ENCODE measurements around the gene FGD2. TPM values are rescaled to one million over a fixed set of nuclear protein-coding genes. Genes with fewer than 3 reads are reported as not detected.

The FGD2 gene
- total and polyA plus RNA-seq, 11 donors: 1.4 to 45.8 (median 4.9) TPM

DNA sequence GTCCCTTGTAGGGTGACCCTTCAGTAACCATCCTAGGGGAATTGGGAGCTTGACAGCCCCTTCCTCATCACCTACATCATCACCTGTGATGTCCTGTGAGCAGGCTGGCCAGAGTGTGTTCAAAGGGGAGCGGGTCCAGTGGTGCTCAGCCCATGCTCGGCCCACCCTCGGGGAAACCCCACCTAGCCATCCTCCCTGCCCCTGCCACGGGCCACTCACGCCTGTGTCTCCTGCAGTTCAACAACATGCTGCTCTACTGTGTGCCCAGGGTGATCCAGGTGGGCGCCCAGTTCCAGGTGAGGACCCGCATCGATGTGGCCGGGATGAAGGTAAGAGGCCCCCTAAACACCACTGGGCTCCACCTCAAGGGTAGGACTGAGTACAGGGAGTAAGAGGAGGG, 10.1 kb downstream of the FGD2 start:
- H3K27ac ChIP-seq: no peak overlapping the region
- no peak for DNase-seq
- TF ChIP-seq, protein P1, sequence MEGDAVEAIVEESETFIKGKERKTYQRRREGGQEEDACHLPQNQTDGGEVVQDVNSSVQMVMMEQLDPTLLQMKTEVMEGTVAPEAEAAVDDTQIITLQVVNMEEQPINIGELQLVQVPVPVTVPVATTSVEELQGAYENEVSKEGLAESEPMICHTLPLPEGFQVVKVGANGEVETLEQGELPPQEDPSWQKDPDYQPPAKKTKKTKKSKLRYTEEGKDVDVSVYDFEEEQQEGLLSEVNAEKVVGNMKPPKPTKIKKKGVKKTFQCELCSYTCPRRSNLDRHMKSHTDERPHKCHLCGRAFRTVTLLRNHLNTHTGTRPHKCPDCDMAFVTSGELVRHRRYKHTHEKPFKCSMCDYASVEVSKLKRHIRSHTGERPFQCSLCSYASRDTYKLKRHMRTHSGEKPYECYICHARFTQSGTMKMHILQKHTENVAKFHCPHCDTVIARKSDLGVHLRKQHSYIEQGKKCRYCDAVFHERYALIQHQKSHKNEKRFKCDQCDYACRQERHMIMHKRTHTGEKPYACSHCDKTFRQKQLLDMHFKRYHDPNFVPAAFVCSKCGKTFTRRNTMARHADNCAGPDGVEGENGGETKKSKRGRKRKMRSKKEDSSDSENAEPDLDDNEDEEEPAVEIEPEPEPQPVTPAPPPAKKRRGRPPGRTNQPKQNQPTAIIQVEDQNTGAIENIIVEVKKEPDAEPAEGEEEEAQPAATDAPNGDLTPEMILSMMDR (IDR thresholded peaks at IDR 0.05): no peak
- TF ChIP-seq POLR2A (IDR thresholded peaks at IDR 0.05): no peak
- peaks cover 0 to 60% (median 0%) of the 10 kb centered on the region in 9 donors for H3K36me3 ChIP-seq
- 89 to 100% (median 94%) methylated on average over 2 to 9 of the region's 9 CpGs for WGBS, 4 donors
- H3K27me3 ChIP-seq: no peaks in the 10 kb centered on the region
- H3K4me1 ChIP-seq: peaks cover 0 to 19% (median 14%) of the 10 kb centered on the region in 12 donors
- no peak for ATAC-seq
- no peaks in the 10 kb centered on the region for H3K9me3 ChIP-seq
- intact Hi-C loops (cut with DNase I): loop anchor here in 7 of 10 donors (5.0 to 10.0 kb wide), 7 partner anchors 33 to 251 kb away; partner anchors contain the start of gene C6orf89 (in 3 of the 7)
- H3K4me3 ChIP-seq: no peak overlapping the region

DNA sequence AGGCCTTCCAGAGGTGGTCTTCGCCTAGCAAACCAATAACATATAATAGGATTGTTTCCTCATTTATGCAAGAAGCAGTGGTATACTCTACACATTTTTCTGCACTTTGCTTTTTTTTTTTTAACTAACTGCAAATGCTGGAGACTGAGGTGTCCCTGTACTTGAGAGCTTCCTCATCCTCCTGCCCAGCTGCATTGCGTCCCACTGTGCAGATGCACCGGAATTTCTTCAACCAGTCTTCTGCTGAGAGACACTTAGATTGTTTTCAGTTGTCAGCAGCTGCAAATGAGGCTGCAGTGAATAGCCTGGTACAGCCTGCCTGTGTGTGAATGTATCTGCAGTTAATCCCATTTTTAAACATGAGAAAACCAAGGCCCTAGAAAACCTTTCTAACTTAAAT, 11.5 kb downstream of the FGD2 start:
- H3K4me3 ChIP-seq: no peak overlapping the region
- peaks cover 0 to 59% (median 0%) of the 10 kb centered on the region in 9 donors for H3K36me3 ChIP-seq
- TF ChIP-seq, protein P1 (IDR thresholded peaks at IDR 0.05): no peak
- no peak for TF ChIP-seq POLR2A (IDR thresholded peaks at IDR 0.05)
- no peak overlapping the region for H3K27ac ChIP-seq
- H3K27me3 ChIP-seq: no peaks in the 10 kb centered on the region
- DNase-seq (no peak), ATAC-seq (no peak)
- no peaks in the 10 kb centered on the region for H3K9me3 ChIP-seq
- peaks cover 0 to 22% (median 14%) of the 10 kb centered on the region in 12 donors for H3K4me1 ChIP-seq
- intact Hi-C loops (cut with DNase I): loop anchor here in 7 of 10 donors (5.0 to 10.0 kb wide), 7 partner anchors 35 to 252 kb away; partner anchors contain the start of gene C6orf89 (in 3 of the 7)
- WGBS, 4 donors: 85 to 90% (median 88%) methylated on average over 3 of the region's 3 CpGs

DNA sequence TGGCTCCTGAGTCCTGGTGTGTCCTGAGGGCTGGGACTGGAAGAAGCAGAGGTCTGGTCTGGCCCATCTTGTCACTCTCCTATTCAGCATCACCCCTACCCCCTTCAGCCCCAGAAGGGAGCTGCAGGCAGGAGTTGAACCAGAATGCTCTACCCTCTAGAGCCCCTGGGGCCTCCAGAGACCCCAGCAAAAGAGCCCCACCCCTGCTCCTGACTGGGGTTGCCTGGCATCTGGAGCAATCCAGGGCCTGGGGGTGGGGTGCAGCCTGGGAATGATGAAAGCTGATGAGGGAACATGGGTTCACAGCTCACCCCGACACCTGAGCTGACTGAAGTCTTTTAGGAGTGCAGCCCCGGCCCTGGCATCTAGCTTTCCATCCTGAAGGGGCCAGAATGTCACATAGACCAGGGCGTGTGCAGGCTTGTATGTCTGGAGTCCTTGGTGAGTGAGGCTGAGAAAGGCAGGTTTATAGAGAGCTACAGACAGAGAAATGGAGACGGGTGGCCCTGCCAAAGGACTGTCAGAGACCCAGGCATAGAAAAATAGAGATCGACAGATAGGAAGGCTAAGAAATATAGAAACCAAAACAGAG, 12.2 kb downstream of the FGD2 start:
- H3K9me3 ChIP-seq: no peaks in the 10 kb centered on the region
- ATAC-seq: peak in 2 of 4 donors; percentile 1 to 2
- peak overlapping the region in 6 of 12 donors; percentile 6 to 66 (median 36) for H3K27ac ChIP-seq
- TF ChIP-seq POLR2A (IDR thresholded peaks at IDR 0.05): no peak
- TF ChIP-seq, protein P1 (IDR thresholded peaks at IDR 0.05): no peak
- no peak for DNase-seq
- no peaks in the 10 kb centered on the region for H3K27me3 ChIP-seq
- H3K4me3 ChIP-seq: no peak overlapping the region
- intact Hi-C loops (cut with DNase I): loop anchor here (1.0 to 10.0 kb wide), 18 partner anchors 19 to 253 kb away; partner anchors contain the start of genes C6orf89 (in 7 of the 10), PIM1 (in 2 of the 10) and MTCH1 (in 1 of the 10)
- peaks cover 0 to 62% (median 0%) of the 10 kb centered on the region in 9 donors for H3K36me3 ChIP-seq
- peaks cover 0 to 25% (median 14%) of the 10 kb centered on the region in 12 donors for H3K4me1 ChIP-seq
- 52 to 61% (median 59%) methylated on average over 5 of the region's 5 CpGs for WGBS, 4 donors
